Measurements from ENCODE around the gene SEC61A1.

The SEC61A1 gene

DNA sequence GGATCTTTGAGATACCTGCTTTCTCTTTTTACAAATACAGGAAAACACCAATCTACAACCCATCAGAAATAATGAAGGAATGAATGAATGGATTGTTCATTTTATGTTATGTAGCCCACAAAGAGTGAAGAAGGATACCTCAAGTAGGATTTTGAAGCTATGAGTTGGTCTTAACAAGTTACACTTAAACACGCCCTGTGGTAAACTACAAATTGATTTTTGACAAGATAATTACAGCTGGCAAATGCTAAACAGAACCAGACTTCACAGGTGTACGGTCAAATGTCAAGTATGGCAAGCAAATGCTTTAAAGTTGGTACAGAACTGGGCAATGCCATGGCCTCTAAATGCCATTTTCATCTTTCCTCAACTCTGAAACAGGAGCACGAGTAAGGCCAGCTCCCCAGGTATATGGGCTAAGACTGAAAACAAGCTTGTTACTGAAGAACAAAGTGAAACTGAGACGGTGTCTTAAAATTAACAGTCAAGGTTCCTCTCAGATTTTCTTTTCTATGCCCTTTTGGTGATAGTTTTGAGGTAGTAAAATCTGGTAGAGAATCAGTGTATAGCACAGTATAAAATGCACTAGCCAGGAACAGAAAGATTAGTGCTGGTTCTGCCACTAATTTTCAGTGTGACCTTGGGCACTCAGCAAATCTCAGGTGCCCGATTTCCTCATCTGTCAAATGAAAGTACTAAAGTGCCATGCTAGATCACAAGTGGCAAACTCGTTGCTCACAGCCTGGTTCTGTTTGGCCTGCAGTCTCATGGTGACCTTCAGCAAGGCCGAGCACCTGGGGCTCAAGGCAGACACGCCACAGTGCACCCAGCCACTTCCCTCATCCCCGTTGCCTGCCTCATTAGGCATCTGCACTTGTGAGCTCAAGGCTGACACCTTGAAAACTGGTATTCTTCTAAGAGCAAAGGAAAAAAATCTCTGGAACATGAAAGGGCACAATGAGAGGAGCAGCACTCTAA is 61.9 kb downstream of the SEC61A1 start:
- no peak for DNase-seq (ENCODE audit: low spot score)

Measured in cerebellar cortex (tissue), 1 donor.